NCI-H2029 treated with DMSO at 0.1 percent for 48 hours (cell line): ENCODE results near the gene TEX22.
"Not testable (repeated sequence)": the region's sequence is repeated elsewhere in the genome, so short reads cannot be mapped to it uniquely, and the experiment has no call there.

Experiments
- DNase-seq: peaks from one replicate; lab custom pipeline; 2025; lab: John Stamatoyannopoulos, UW

TEX22 gene

GRCh38 chr14:105398044-105398725 lies at the start of gene TEX22:
TSS of gene TEX22 (plus strand) at chr14:105398538. CDS start at chr14:105399341, 803 bp downstream.
- peak; percentile 28 for DNase-seq

GRCh38 chr14:105348945-105349699 lies 49.2 kb upstream of the TEX22 start:
- no peak for DNase-seq

DNA sequence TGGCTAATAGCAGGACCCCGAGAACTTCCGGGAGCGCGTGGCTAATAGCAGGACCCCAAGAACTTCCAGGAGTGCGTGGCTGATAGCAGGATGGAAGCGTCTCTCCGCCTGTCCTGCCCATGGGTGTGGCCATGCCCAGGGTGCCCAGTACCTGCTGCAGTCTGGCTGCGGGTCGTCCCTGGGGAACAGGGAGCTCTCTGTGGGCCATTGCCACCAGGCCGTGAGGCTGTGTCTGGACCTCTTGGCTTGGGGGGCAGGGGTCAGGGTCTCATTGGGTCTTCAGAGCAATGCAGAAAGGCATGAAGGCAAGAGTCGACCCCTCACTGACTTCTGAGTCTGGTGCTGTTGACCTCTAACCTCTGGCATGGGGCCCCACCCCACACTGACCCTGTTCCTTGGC lies 48.3 kb upstream of the TEX22 start:
- DNase-seq, result no peak

- DNase-seq, result no peak
Measured at GRCh38 chr14:105350450-105351244, 47.7 kb upstream of the TEX22 start.

DNA sequence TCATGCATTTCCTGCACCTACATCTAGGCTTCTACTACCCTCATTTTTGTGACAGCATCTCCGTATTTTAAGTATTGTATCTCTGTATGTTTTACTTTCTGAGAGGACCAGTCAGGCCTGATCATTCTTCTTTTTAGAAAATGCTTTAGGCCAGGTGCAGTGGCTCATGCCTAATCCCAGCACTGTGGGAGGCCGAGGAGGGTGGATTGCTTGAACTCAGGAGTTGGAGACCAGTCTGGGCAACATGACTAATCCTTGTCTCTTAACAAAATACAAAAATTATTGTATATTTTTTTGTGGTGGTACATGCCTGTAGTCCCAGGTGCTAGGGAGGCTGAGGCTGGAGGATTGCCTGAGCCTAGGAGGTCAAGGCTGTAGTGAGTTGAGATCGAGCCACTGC lies 46.9 kb upstream of the TEX22 start:
- no peak for DNase-seq

DNA sequence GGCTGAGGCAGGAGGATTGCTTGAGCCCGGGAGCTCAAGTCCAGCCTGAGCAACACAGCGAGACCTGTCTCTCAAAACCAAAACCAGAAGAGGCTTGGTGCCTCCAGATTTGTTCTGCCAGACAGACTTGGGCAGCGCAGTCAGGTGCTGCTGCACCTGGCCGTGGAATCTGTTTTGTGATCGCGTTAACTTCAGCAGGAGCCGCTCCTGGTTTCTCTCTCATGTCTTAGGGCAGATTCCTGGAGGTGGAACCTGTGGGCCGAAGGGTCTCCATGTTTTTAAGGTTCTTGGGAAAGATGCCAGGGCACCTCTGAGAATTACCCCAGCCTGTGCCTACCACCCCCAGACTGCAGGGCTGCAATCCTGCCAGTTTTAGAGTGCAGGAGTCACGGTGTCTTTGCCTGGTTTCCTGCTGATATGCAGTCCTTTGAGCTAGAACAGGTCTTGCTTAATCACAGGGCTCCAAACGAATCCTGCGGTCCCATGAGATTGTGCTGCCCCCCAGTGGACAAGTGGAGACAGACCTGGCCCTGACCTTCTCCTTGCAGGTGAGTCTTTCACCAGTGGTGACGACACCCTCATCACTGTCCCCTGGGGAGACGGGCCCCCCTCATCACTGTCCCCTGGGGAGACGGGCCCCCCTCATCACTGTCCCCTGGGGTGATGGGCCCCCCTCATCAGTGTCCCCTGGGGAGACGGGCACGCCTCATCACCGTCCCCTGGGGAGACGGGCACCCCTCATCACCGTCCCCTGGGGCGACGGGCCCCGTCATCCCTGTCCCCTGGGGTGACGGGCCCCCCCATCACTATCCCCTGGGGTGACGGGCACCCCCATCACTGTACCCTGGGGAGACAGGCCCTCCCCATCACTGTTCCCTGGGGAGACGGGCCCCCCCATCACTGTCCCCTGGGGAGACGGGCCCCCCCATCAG lies 46.2 kb upstream of the TEX22 start:
- DNase-seq, result peak; percentile 8

- no peak for DNase-seq
Measured at GRCh38 chr14:105353136-105353535, 45.2 kb upstream of the TEX22 start.

- DNase-seq, result no peak
Measured at GRCh38 chr14:105354541-105354940, 43.8 kb upstream of the TEX22 start.

DNA sequence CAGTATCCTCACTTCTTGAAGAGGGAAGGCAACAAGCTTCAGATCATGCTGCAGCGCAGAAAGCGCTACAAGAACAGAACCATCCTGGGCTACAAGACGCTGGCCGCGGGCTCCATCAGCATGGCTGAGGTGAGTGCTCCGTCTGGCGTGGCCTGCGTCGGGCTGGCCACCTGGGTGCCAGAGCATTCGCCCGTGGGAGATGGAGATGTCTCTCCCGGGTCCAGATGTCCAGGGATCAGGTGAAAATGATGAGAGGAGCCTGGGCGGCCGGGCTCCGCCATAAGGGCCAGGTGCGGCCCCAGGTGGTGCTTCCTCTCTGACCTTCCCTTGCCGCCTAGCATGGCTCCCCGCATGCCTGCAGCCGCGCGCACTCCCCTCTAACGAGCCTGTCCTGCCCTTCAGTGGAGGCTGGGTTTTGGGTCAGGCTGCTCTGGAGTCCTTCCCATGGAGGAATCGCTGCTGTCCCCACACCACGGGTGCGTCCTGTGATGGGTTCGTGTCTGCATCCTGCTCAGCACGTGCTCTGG lies 43.2 kb upstream of the TEX22 start:
- no peak for DNase-seq

- DNase-seq, result no peak
Measured at GRCh38 chr14:105355850-105356604, 42.3 kb upstream of the TEX22 start.

- no peak for DNase-seq
Measured at GRCh38 chr14:105356927-105357326, 41.4 kb upstream of the TEX22 start.

DNA sequence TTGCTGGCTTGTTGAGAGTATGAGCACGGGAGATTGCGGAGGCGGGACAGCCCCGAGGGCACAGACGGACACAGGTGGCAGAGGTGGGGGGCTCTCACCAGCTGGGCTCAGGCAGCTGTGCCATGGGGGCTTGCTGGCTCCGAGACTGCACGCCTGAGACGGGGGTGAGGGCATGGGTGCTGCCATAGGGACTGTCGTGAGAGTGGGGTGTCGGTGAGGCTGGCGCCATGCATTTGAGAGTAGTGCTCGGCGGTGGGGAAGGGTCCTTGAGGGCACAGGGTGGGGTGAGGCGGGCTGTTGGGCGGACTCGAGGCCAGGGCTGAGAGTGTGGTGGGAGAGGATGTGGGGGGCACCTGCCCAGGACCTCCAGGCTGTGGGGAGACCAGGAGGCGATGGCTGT lies 40.7 kb upstream of the TEX22 start:
- DNase-seq, result no peak

GRCh38 chr14:105358140-105358846 lies 40.0 kb upstream of the TEX22 start:
- no peak for DNase-seq

- no peak for DNase-seq
Measured at GRCh38 chr14:105358943-105359342, 39.4 kb upstream of the TEX22 start.

- not testable (repeated sequence) for DNase-seq
Measured at GRCh38 chr14:105361412-105361811, 36.9 kb upstream of the TEX22 start.

DNA sequence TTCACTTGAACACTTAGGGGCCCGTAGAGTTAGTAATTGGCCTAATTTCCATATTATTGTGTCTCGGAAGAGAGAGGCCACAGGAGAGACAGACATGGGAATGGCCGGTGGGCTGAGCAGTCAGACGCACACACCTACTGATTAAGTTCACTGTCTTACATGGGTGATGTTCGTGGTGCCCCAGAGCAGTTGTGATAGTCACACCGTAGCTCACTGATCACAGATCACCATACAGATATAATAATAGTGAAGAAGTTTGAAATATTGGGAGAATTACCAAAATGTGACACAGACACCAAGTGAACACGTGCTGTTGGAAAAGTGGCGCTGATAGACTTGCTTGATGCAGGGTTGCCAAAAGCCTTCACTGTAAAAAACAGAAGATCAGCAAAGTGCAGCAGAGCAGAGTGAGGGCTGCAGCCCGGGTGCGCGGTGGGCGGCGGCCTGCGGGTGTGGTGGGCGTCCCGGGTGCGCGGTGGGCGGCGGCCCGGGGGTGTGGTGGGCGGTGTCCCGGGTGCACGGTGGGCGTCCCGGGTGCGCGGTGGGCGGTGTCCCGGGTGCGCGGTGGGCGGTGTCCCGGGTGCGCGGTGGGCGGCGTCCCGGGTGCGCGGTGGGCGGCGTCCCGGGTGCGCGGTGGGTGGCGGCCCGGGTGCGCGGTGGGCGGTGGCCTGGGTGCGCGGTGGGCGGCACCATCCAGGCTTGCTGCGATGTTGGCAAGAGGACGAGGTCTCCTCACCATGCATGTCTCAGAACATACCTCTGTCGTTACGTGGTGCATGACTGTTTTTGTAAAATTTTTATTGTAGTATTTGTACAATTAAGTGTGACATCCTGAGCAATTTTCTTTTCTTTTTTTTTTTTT lies 34.3 kb upstream of the TEX22 start:
- DNase-seq, result no peak

- no peak for DNase-seq
Measured at GRCh38 chr14:105365101-105365500, 33.2 kb upstream of the TEX22 start.

DNA sequence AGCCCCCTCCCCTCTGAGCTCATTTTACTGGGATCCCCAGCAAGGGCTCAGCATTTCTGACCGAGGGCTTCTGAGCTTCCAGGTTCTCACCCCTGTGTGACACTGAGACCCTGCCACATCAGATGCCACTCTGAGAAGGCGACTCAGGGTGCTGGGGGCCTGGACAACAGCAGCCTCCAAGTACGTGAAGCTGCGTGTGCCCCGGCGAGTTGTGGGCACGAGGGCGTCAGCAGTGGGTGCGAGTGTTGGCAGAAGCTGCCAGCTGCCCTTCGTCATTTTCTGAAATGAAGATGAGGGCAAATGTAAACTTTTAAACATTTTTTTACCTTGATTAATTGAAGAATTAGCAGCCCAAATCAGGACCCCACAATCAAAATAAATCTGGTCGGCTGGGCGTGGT lies 32.7 kb upstream of the TEX22 start:
- no peak for DNase-seq
